Measurements from ENCODE around the gene WDR64. TPM values are rescaled to one million over a fixed set of nuclear protein-coding genes. Genes with fewer than 3 reads are reported as not detected.

WDR64 gene
- total and polyA plus RNA-seq, 2 of the 13 experiments (the other 11 are each of a cell fraction or from before 2014, with no cell fraction given) = not detected

DNA sequence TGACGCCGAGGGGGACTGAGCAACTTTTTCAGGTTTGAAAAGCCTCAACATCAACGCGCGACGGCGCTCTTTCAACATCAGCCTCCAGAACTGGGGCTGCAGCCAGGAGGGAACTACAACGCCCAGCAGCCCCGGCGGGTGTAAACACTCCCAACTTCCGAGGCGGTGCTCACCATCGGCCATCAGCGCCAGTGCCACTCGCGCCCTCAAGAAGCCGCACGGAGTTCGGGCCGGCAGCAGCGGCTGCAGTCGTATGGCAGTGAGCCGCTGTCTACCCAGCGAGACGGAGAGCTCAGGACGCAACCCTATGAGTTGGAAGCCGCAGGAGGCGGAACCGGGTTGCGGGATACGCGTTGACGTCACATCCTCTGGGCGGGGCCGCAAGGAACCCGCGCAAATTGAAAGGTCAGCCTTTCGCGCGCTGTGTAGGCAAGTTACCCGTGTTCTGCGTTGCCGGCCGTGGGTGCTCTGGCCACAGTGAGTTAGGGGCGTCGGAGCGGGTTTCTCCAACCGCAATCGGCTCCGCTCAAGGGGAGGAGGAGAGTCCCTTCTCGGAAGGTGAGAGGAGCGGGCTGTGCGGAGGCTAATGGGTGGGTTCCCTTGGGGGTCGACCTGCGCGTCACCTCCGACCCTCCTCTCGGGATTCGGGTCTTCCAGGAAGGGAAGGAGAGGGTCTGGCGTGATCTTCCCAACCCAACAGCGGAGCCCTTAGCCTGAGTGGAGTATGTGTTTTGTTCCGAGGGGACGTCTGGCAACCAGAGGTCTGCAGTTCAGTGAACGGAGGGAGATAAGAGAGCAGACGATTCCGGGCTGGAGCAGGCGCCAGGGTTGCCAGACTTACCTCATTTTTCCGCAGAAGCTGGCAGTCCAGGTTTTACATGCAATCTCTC lies 196.0 kb downstream of the WDR64 start, which contains the start of gene EXO1 (continued):
- TF ChIP-seq KAT8 (CRISPR knock-in tag; IDR thresholded peaks at IDR 0.05) (peak; percentile 91), ZBTB39 (CRISPR knock-in tag; IDR thresholded peaks at IDR 0.05) (no peak), THAP11 (CRISPR knock-in tag; IDR thresholded peaks at IDR 0.05) (peak; percentile 98), ZNF432 (CRISPR knock-in tag; IDR thresholded peaks at IDR 0.05; ENCODE audit: borderline replicate concordance) (no peak), NKX3-1 (CRISPR knock-in tag; IDR thresholded peaks at IDR 0.05) (no peak), SKIL (CRISPR knock-in tag; IDR thresholded peaks at IDR 0.05; ENCODE audit: borderline replicate concordance) (no peak; the same call in 1 of the 2 replicates), XRCC5 (optimal IDR thresholded peaks at IDR 0.05; ENCODE audit: low read length) (peak; percentile 48), ZNF720 (CRISPR knock-in tag; IDR thresholded peaks at IDR 0.05) (no peak), SIN3B (IDR thresholded peaks at IDR 0.05; ENCODE audit: low read length) (peak; percentile 98), ZBTB40 (IDR thresholded peaks at IDR 0.05) (peak; percentile 54), ZBTB40 (CRISPR knock-in tag; IDR thresholded peaks at IDR 0.05) (peak; percentile 45; the same call in 1 of the 2 replicates), HOXD1 (CRISPR knock-in tag; IDR thresholded peaks at IDR 0.05) (no peak), SIX1 (CRISPR knock-in tag; IDR thresholded peaks at IDR 0.05; ENCODE audit: borderline replicate concordance) (no peak), BATF2 (CRISPR knock-in tag; IDR thresholded peaks at IDR 0.05) (no peak; the same call in 1 of the 2 replicates)
